GM19395 (cell line): ENCODE measurements around the gene TCF12.
A peak's percentile ranks its signal among the peaks of the same experiment; 100 is the strongest.
"Not testable (repeated sequence)": the region's sequence is repeated elsewhere in the genome, so short reads cannot be mapped to it uniquely, and the experiment has no call there.

ENCODE experiments used
- ATAC-seq: cut with Tn5 transposase; IDR thresholded peaks from one replicate; pipeline ENCODE4 v1.9.1; 2021; ENCODE audit warnings: mild to moderate bottlenecking, moderate library complexity; ENCODE audit not compliant: unreplicated experiment

The TCF12 gene

GRCh38 chr15:57124036-57124435, 205.6 kb downstream of the TCF12 start:
- no peak for ATAC-seq

GRCh38 chr15:57129064-57129463, 210.6 kb downstream of the TCF12 start:
- ATAC-seq, result no peak

GRCh38 chr15:57130956-57131355, 212.5 kb downstream of the TCF12 start:
- no peak for ATAC-seq

- ATAC-seq, result peak; percentile 65
Observed at GRCh38 chr15:57133127-57133968, 214.9 kb downstream of the TCF12 start.

GRCh38 chr15:57134071-57134605, 215.7 kb downstream of the TCF12 start:
- no peak for ATAC-seq

- ATAC-seq, result no peak
Observed at GRCh38 chr15:57134851-57135250, 216.4 kb downstream of the TCF12 start.

GRCh38 chr15:57135800-57136199, 217.4 kb downstream of the TCF12 start:
- no peak for ATAC-seq

GRCh38 chr15:57138349-57138788, 219.9 kb downstream of the TCF12 start:
- no peak for ATAC-seq

- no peak for ATAC-seq
Observed at GRCh38 chr15:57143511-57144078, 225.2 kb downstream of the TCF12 start.

- no peak for ATAC-seq
Observed at GRCh38 chr15:57144448-57144847, 226.0 kb downstream of the TCF12 start.

- ATAC-seq, result no peak
Observed at GRCh38 chr15:57146506-57147201, 228.2 kb downstream of the TCF12 start.

GRCh38 chr15:57147621-57148020, 229.2 kb downstream of the TCF12 start:
- ATAC-seq, result no peak

- ATAC-seq, result no peak
Observed at GRCh38 chr15:57148262-57148661, 229.8 kb downstream of the TCF12 start.

- no peak for ATAC-seq
Observed at GRCh38 chr15:57149196-57149595, 230.8 kb downstream of the TCF12 start.

GRCh38 chr15:57150066-57150865, 231.8 kb downstream of the TCF12 start:
- ATAC-seq, result no peak

- not testable (repeated sequence) for ATAC-seq
Observed at GRCh38 chr15:57150866-57151203, 232.4 kb downstream of the TCF12 start.

- ATAC-seq, result no peak
Observed at GRCh38 chr15:57152133-57152532, 233.7 kb downstream of the TCF12 start.

- ATAC-seq, result no peak
Observed at GRCh38 chr15:57152666-57153539, 234.5 kb downstream of the TCF12 start.

GRCh38 chr15:57156210-57156884, 237.9 kb downstream of the TCF12 start:
- no peak for ATAC-seq
